H9 (cell line): ENCODE measurements around the gene S100A3. TPM values are rescaled to one million over a fixed set of nuclear protein-coding genes. Genes with fewer than 3 reads are reported as not detected.

Experiments
- DNase-seq: peaks from one replicate; pipeline ENCODE4 v3.0.0-alpha.2; 2017
- H2AFZ ChIP-seq: one replicate; pipeline ENCODE4 v1.6.1; 2013; ENCODE audit warnings: mild to moderate bottlenecking, low read length, control low read depth, moderate library complexity
- H2AK5ac ChIP-seq: 2 replicates; pipeline ENCODE4 v1.6.1; 2013; ENCODE audit warnings: low read length, control low read depth, mixed read lengths; ENCODE audit not compliant: insufficient read length
- H2BK120ac ChIP-seq: one replicate; pipeline ENCODE4 v1.6.1; 2013; ENCODE audit warnings: low read depth, mild to moderate bottlenecking, low read length, control low read depth, inconsistent platforms; ENCODE audit not compliant: poor library complexity, severe bottlenecking
- H2BK12ac ChIP-seq: 2 replicates; pipeline ENCODE4 v1.6.1; 2013; ENCODE audit warnings: low read length, control low read depth, mixed read lengths, low read depth; ENCODE audit not compliant: insufficient read length
- H2BK15ac ChIP-seq: 2 replicates; pipeline ENCODE4 v1.6.1; 2013; ENCODE audit warnings: low read depth, low read length, control low read depth
- H2BK20ac ChIP-seq: one replicate; pipeline ENCODE4 v1.6.1; 2013; ENCODE audit warnings: low read depth, mild to moderate bottlenecking, low read length, control low read depth, inconsistent platforms; ENCODE audit not compliant: poor library complexity, severe bottlenecking
- H2BK5ac ChIP-seq: 2 replicates; pipeline ENCODE4 v1.6.1; 2013; ENCODE audit warnings: low read length, control low read depth, mixed read lengths; ENCODE audit not compliant: insufficient read length
- H3K14ac ChIP-seq: 2 replicates; pipeline ENCODE4 v1.6.1; 2013; ENCODE audit warnings: low read length, control low read depth; ENCODE audit not compliant: insufficient read depth
- H3K18ac ChIP-seq: 2 replicates; pipeline ENCODE4 v1.6.1; 2013; ENCODE audit warnings: low read depth, mild to moderate bottlenecking, mixed read lengths, low read length, control low read depth; ENCODE audit not compliant: insufficient read length
- H3K23ac ChIP-seq: 2 replicates; pipeline ENCODE4 v1.6.1; 2013; ENCODE audit warnings: low read length, control low read depth, mixed read lengths, low read depth; ENCODE audit not compliant: insufficient read length
- H3K23me2 ChIP-seq: 2 replicates; pipeline ENCODE4 v1.6.1; 2013; ENCODE audit warnings: low read depth, mild to moderate bottlenecking, mixed read lengths, low read length, control low read depth; ENCODE audit not compliant: insufficient read length, poor library complexity, severe bottlenecking
- H3K27ac ChIP-seq: 2 replicates; pipeline ENCODE4 v1.5.1; 2013; ENCODE audit warnings: low read length, control low read depth, mixed read lengths, low read depth; ENCODE audit not compliant: insufficient read length
- H3K27me3 ChIP-seq: 2 replicates; pipeline ENCODE4 v1.6.1; 2013; ENCODE audit warnings: low read length, control low read depth, inconsistent platforms; ENCODE audit not compliant: insufficient read depth
- H3K4ac ChIP-seq: 2 replicates; pipeline ENCODE4 v1.6.1; 2013; ENCODE audit warnings: low read depth, mild to moderate bottlenecking, control low read depth, inconsistent platforms, low read length, moderate library complexity
- H3K4me1 ChIP-seq: 2 replicates; pipeline ENCODE4 v1.6.1; 2013; ENCODE audit warnings: low read length, control low read depth, inconsistent platforms; ENCODE audit not compliant: insufficient read depth
- H3K4me2 ChIP-seq: 2 replicates; pipeline ENCODE4 v1.6.1; 2013; ENCODE audit warnings: low read length, control low read depth, mixed read lengths; ENCODE audit not compliant: insufficient read length, insufficient read depth
- H3K56ac ChIP-seq: 2 replicates; pipeline ENCODE4 v1.6.1; 2013; ENCODE audit warnings: low read depth, mild to moderate bottlenecking, mixed read lengths, low read length, control low read depth; ENCODE audit not compliant: insufficient read length
- H3K79me1 ChIP-seq: 2 replicates; pipeline ENCODE4 v1.6.1; 2013; ENCODE audit warnings: low read depth, mild to moderate bottlenecking, moderate library complexity, low read length, control low read depth, inconsistent platforms; ENCODE audit not compliant: insufficient read depth, poor library complexity, severe bottlenecking
- H3K79me2 ChIP-seq: 2 replicates; pipeline ENCODE4 v1.6.1; 2013; ENCODE audit warnings: low read length, control low read depth, inconsistent platforms; ENCODE audit not compliant: insufficient read depth
- H3K9ac ChIP-seq: 2 replicates; pipeline ENCODE4 v1.6.1; 2013; ENCODE audit warnings: low read length, control low read depth, mixed read lengths; ENCODE audit not compliant: insufficient read length; ENCODE audit errors: extremely low read depth
- H3K9me3 ChIP-seq: one replicate; pipeline ENCODE4 v1.6.1; 2013; ENCODE audit warnings: low read depth, low read length, inconsistent platforms; ENCODE audit not compliant: control insufficient read depth
- H3T11ph ChIP-seq: one replicate; pipeline ENCODE4 v1.6.1; 2013; ENCODE audit warnings: mild to moderate bottlenecking, low read length, control low read depth, inconsistent platforms
- H4K20me1 ChIP-seq: one replicate; pipeline ENCODE4 v1.6.1; 2013; ENCODE audit not compliant: control insufficient read depth, insufficient read length, insufficient read depth
- H4K5ac ChIP-seq: 2 replicates; pipeline ENCODE4 v1.6.1; 2013; ENCODE audit warnings: low read depth, mild to moderate bottlenecking, mixed read lengths, low read length, control low read depth; ENCODE audit not compliant: insufficient read length
- H4K8ac ChIP-seq: replicated peaks from 2 replicates; pipeline ENCODE4 v1.6.1; 2013; ENCODE audit warnings: low read length, control low read depth, mixed read lengths, low read depth; ENCODE audit not compliant: insufficient read length
- H4K91ac ChIP-seq: 2 replicates; pipeline ENCODE4 v1.6.1; 2013; ENCODE audit warnings: low read depth, mild to moderate bottlenecking, moderate library complexity, mixed read lengths, low read length, control low read depth; ENCODE audit not compliant: insufficient read length
- H3K27ac Mint-ChIP-seq, 3 experiments: 2 replicates in 2 of 3; 3 replicates in 1 of 3; pipeline ENCODE4 v1.8.0; 2020 to 2021; ENCODE audit warnings: mixed read lengths in 3 of 3, mild to moderate bottlenecking in 1 of 3, moderate library complexity in 1 of 3
- H3K27me3 Mint-ChIP-seq: 2 replicates; pipeline ENCODE4 v1.8.0; 2021; ENCODE audit warnings: low read depth, mild to moderate bottlenecking, moderate library complexity, mixed read lengths
- H3K36me3 Mint-ChIP-seq, 3 experiments: 2 replicates in 2 of 3; 3 replicates in 1 of 3; pipeline ENCODE4 v1.8.0; 2020 to 2021; ENCODE audit warnings: low read depth in 3 of 3, mixed read lengths in 3 of 3; ENCODE audit not compliant: insufficient read depth in 1 of 3
- H3K4me1 Mint-ChIP-seq, 2 experiments: 2 replicates each; pipeline ENCODE4 v1.8.0; 2020; ENCODE audit warnings: mixed read lengths in 2 of 2
- H3K4me3 Mint-ChIP-seq, 2 experiments: 2 replicates in 1 of 2; 3 replicates in 1 of 2; pipeline ENCODE4 v1.8.0; 2020 to 2021; ENCODE audit warnings: mild to moderate bottlenecking in 2 of 2, mixed read lengths in 2 of 2, moderate library complexity in 1 of 2
- H3K9me3 Mint-ChIP-seq, 2 experiments: 2 replicates in 1 of 2; 3 replicates in 1 of 2; pipeline ENCODE4 v1.8.0; 2020; ENCODE audit warnings: mild to moderate bottlenecking in 2 of 2, mixed read lengths in 2 of 2, moderate library complexity in 1 of 2
- WGBS: extraction: QIAGEN DNeasy Blood & Tissue Kit; methylation state at CpG from one replicate; pipeline ENCODE4 v1.1.7; 2013; ENCODE audit warnings: missing lambda C conversion rate, low lambda C conversion rate, mixed read lengths; ENCODE audit not compliant: insufficient read length; ENCODE audit errors: extremely low coverage; 5-methylcytosine and 5-hydroxymethylcytosine counted together
- total RNA-seq: library from RNA; stranded (reverse); gene quantifications from 2 replicates; pipeline ENCODE4 v1.2.1, GENCODE V29; 2021
- TF ChIP-seq, protein P1 (sequence below): fragments of 200-600 bp; sonication (generic); conservative IDR thresholded peaks from 3 replicates; pipeline ENCODE4 v1.8.0; 2021; ENCODE audit warnings: antibody characterized with exemption, mild to moderate bottlenecking

S100A3 gene
- total RNA-seq, 1 experiment from 2014 or later, result not detected

DNA sequence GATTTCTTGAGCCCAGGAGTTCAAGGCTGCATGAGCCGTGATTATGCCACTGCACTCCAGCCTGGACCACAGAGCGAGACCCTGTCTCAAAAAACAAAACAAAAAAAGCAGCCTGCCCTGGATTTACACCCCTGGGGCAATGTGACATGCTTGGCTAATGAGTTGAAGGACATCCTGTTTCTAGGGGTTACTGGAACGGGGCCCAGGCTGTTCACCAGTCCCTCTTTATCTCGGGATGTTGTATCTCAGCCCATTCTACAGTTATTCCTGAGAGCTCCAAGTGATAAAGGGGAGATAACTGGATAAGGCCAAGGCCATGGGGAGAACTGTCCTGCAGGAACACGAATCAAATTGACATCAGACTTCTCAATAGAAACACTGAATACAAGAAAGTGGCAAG, 38.3 kb upstream of the S100A3 start:
- no peaks in the 10 kb centered on the region for H3K79me1 ChIP-seq
- no peak overlapping the region for H3K27ac Mint-ChIP-seq
- H3K9me3 ChIP-seq, result no peaks in the 10 kb centered on the region
- H2BK15ac ChIP-seq, result no peak overlapping the region
- H2AK5ac ChIP-seq, result no peak overlapping the region
- no peak overlapping the region for H3K18ac ChIP-seq
- no peaks in the 10 kb centered on the region for H3K9me3 Mint-ChIP-seq
- no peak overlapping the region for H2BK12ac ChIP-seq
- no peaks in the 10 kb centered on the region for H4K20me1 ChIP-seq
- no peak overlapping the region for H3K27ac ChIP-seq
- no CpG with 5 or more reads among the region's 5 CpGs for WGBS
- no peak overlapping the region for H4K91ac ChIP-seq
- H3K4ac ChIP-seq, result no peak overlapping the region
- DNase-seq, result no peak
- TF ChIP-seq, protein P1, sequence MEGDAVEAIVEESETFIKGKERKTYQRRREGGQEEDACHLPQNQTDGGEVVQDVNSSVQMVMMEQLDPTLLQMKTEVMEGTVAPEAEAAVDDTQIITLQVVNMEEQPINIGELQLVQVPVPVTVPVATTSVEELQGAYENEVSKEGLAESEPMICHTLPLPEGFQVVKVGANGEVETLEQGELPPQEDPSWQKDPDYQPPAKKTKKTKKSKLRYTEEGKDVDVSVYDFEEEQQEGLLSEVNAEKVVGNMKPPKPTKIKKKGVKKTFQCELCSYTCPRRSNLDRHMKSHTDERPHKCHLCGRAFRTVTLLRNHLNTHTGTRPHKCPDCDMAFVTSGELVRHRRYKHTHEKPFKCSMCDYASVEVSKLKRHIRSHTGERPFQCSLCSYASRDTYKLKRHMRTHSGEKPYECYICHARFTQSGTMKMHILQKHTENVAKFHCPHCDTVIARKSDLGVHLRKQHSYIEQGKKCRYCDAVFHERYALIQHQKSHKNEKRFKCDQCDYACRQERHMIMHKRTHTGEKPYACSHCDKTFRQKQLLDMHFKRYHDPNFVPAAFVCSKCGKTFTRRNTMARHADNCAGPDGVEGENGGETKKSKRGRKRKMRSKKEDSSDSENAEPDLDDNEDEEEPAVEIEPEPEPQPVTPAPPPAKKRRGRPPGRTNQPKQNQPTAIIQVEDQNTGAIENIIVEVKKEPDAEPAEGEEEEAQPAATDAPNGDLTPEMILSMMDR, result no peak
- no peak overlapping the region for H3K14ac ChIP-seq
- H3T11ph ChIP-seq, result no peak overlapping the region
- H3K27me3 Mint-ChIP-seq, result no peaks in the 10 kb centered on the region; the same call in 1 of the 2 replicates
- H3K56ac ChIP-seq, result no peak overlapping the region
- H2AFZ ChIP-seq, result no peak overlapping the region
- H3K36me3 Mint-ChIP-seq, result no peaks in the 10 kb centered on the region
- H2BK20ac ChIP-seq, result no peak overlapping the region
- no peak overlapping the region for H4K8ac ChIP-seq
- no peaks in the 10 kb centered on the region for H3K23me2 ChIP-seq
- H3K27me3 ChIP-seq, result no peaks in the 10 kb centered on the region
- no peak overlapping the region for H3K9ac ChIP-seq
- peaks cover 9 to 16% of the 10 kb centered on the region in 2 experiments; a peak in 3 of 4 replicates for H3K4me1 Mint-ChIP-seq
- H3K4me1 ChIP-seq, result no peaks in the 10 kb centered on the region; the same call in 1 of the 2 replicates
- no peak overlapping the region for H3K4me2 ChIP-seq
- no peak overlapping the region for H3K23ac ChIP-seq
- no peak overlapping the region for H2BK5ac ChIP-seq
- H3K4me3 Mint-ChIP-seq, result no peak overlapping the region
- H4K5ac ChIP-seq, result no peak overlapping the region
- H2BK120ac ChIP-seq, result no peak overlapping the region
- H3K79me2 ChIP-seq, result no peaks in the 10 kb centered on the region
